A673 (cell line): Measurements from ENCODE around the gene DNAJB6. TPM values are rescaled to one million over a fixed set of nuclear protein-coding genes. Genes with fewer than 3 reads are reported as not detected.

Source experiments
- BruUV-seq: library from RNA; stranded (reverse); fragments of 400-500 nt; replicated peaks from 2 replicates; lab custom pipeline; 2021; lab: Mats Ljungman, UMichigan
- CTCF ChIA-PET: fragments of 300-600 bp; sonication (Branson Sonifier 250); formaldehyde crosslinking; loops from one replicate; lab custom pipeline; 2022; ENCODE audit warnings: antibody characterized with exemption; lab: Charles Lee
- POLR2A ChIA-PET: fragments of 300-600 bp; sonication (Branson Sonifier 250); formaldehyde crosslinking; loops from one replicate; lab custom pipeline; 2022; ENCODE audit warnings: antibody characterized with exemption; ENCODE audit not compliant: low non-redundant PET; lab: Charles Lee
- DNase-seq: peaks from one replicate; pipeline ENCODE4 v3.0.0-alpha.2; 2015; ENCODE audit warnings: low spot score
- H3K27ac ChIP-seq: fragments of 200-600 bp; sonication (generic); 2 replicates; pipeline ENCODE4 v1.5.1; 2016; ENCODE audit warnings: mixed run types, low read depth, mild to moderate bottlenecking, mixed read lengths, antibody characterized with exemption, low read length; ENCODE audit not compliant: poor library complexity, severe bottlenecking
- H3K27me3 ChIP-seq: fragments of 200-600 bp; sonication (generic); replicated peaks from 2 replicates; pipeline ENCODE4 v1.6.1; 2017; ENCODE audit warnings: mixed run types, low read depth, mild to moderate bottlenecking, mixed read lengths, antibody characterized with exemption, low read length; ENCODE audit not compliant: insufficient read depth, poor library complexity
- H3K36me3 ChIP-seq: fragments of 200-600 bp; sonication (generic); 2 replicates; pipeline ENCODE4 v1.6.1; 2016; ENCODE audit warnings: mixed run types, mild to moderate bottlenecking, mixed read lengths, antibody characterized with exemption, low read length; ENCODE audit not compliant: insufficient read depth, poor library complexity, severe bottlenecking
- H3K4me1 ChIP-seq: fragments of 200-600 bp; sonication (generic); 2 replicates; pipeline ENCODE4 v1.6.1; 2017; ENCODE audit warnings: mixed run types, mild to moderate bottlenecking, mixed read lengths, antibody characterized with exemption, low read length; ENCODE audit not compliant: insufficient read depth, poor library complexity, severe bottlenecking
- H3K4me3 ChIP-seq: fragments of 200-600 bp; sonication (generic); 2 replicates; pipeline ENCODE4 v1.5.1; 2016; ENCODE audit warnings: low read depth, mixed run types, mild to moderate bottlenecking, mixed read lengths, low read length; ENCODE audit not compliant: poor library complexity, severe bottlenecking
- H3K9me3 ChIP-seq: fragments of 200-600 bp; sonication (generic); 2 replicates; pipeline ENCODE4 v1.6.1; 2016; ENCODE audit warnings: mixed run types, low read depth, mild to moderate bottlenecking, mixed read lengths, antibody characterized with exemption, low read length; ENCODE audit not compliant: poor library complexity, severe bottlenecking
- CTCF ChIP-seq: fragments of 300-800, 200-600 bp; sonication (generic); conservative IDR thresholded peaks from 2 replicates; pipeline ENCODE4 v1.5.1; 2017; ENCODE audit warnings: low read depth, mild to moderate bottlenecking, antibody characterized with exemption, low read length, moderate library complexity, mixed read lengths
- EZH2 ChIP-seq: fragments of 200-600 bp; sonication (generic); IDR thresholded peaks from 2 replicates; pipeline ENCODE4 v1.6.1; 2017; ENCODE audit warnings: borderline replicate concordance, low read depth, mild to moderate bottlenecking, mixed read lengths, antibody characterized with exemption, low read length; ENCODE audit not compliant: poor library complexity, severe bottlenecking
- intact Hi-C: fragments of 100-400 bp; cut with micrococcal nuclease; formaldehyde crosslinking; loops from one replicate; pipeline ENCODE4 v1.10.0; 2022; ENCODE audit not compliant: unreplicated experiment
- total RNA-seq: library from RNA; stranded (reverse); gene quantifications from 2 replicates; pipeline ENCODE4 v1.2.3, GENCODE V29; 2021

The DNAJB6 gene
- total RNA-seq, 1 experiment from 2014 or later, result 146 TPM

DNA sequence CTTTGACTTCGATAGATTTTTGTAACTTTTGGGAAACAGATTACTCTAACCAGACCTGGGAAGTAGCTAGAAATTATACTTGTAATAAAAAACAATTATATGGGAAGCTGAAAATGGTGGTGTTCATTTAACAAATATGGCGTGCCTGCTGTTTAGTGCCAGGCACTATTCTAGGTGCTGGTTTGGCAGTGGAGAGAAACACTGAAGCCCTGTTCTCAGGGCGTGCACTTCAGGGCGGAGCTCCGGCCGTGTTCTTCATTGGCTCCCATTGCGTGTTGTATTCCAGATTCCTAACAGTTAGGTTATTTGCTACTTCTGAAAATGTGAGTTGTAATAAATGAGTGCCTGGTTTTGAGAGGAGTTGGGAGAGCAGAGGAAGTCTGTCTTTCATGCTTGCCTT, 38.6 kb downstream of the DNAJB6 start:
- Histone ChIP-seq H3K4me3 (no peak overlapping the region), H3K9me3 (no peaks in the 10 kb centered on the region), H3K36me3 (peaks cover 24% of the 10 kb centered on the region), H3K27ac (peak overlapping the region; percentile 49), H3K27me3 (no peaks in the 10 kb centered on the region), H3K4me1 (peaks cover 9% of the 10 kb centered on the region)
- no peak for DNase-seq
- ChIA-PET CTCF (no interaction called here), POLR2A (no interaction called here)
- intact Hi-C loops, result no loop called here
- BruUV-seq, result no TSS peak
- TF ChIP-seq CTCF (no peak), EZH2 (no peak)

DNA sequence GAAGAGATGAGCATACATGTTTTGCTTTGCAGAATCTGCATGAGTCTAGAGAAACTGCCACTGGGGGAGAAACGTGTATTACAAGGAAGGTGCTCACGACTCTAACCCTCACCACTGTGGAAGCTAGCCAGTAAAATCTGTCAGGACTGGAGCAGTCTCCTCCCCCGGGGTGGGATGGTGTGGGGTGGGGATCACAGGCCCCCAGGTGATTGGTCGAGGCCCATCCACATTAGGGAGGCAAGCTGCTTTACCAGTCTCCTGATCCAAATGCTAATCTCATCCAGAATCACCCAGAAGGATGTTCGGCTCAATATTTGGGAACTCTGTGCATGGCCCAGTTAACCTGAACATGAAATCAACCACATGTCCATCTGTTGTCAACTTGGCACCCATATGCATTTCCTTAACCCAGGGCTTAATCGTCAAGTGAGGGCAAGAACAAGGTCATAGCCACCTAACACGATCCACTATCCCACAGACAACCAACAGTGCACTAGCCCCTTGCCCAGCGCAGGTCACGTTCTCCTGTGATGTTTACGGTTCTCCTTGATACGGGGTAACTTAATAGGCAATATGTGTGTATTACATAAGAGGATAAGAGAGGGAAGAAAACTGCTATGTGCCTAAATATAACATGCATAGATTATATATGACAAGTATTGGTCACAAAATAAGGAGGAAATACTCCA, 40.8 kb downstream of the DNAJB6 start:
- TF ChIP-seq EZH2 (no peak), CTCF (no peak)
- Histone ChIP-seq H3K9me3 (no peaks in the 10 kb centered on the region), H3K36me3 (peaks cover 21% of the 10 kb centered on the region), H3K4me3 (no peak overlapping the region), H3K27ac (no peak overlapping the region), H3K4me1 (peaks cover 9% of the 10 kb centered on the region), H3K27me3 (no peaks in the 10 kb centered on the region)
- no peak for DNase-seq
- POLR2A ChIA-PET, result no interaction called here
- intact Hi-C loops, result no loop called here
- BruUV-seq, result no TSS peak
- CTCF ChIA-PET, result no interaction called here

DNA sequence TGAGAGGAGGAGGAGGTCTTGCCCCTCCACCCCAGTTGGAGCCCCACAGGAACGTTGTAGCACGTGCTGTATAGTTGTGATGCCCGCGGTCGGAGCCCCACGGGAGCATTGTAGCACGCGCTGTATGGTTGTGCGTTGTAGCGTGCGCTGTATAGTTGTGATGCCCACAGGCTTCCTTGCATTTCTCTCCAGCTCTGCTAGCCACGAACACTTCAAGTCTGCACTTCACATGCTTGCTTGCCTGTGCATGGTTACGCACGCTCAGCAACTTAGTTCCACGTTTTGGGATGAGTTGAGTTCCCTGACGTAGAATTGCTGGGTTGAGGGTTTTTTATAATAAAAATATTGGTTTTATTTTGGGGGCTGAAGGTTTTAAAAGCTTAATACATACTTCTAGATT, 41.6 kb downstream of the DNAJB6 start:
- H3K36me3 ChIP-seq, result peaks cover 29% of the 10 kb centered on the region

More for the DNA sequence above, 41.6 kb downstream of the DNAJB6 start:
- TF ChIP-seq CTCF (no peak), EZH2 (no peak)
- Histone ChIP-seq H3K4me3 (no peak overlapping the region), H3K4me1 (peaks cover 9% of the 10 kb centered on the region), H3K27me3 (no peaks in the 10 kb centered on the region), H3K9me3 (no peaks in the 10 kb centered on the region), H3K27ac (no peak overlapping the region)
- ChIA-PET CTCF (interaction anchor here (1.3 kb wide), 1 partner anchor 8 kb away, joined by 3 read pairs; no protein-coding TSS in a partner anchor), POLR2A (no interaction called here)
- DNase-seq, result no peak
- BruUV-seq, result no TSS peak
- intact Hi-C loops, result no loop called here
